Kidney epithelial cell (primary cell): ENCODE results near the gene SOSTDC1. TPM values are rescaled to one million over a fixed set of nuclear protein-coding genes. Genes with fewer than 3 reads are reported as not detected.

ENCODE experiments used
- DNase-seq: peaks from one replicate; pipeline ENCODE4 v3.0.0-alpha.2; 2010; ENCODE audit warnings: low read depth
- H3K27me3 ChIP-seq: 2 replicates; pipeline ENCODE4 v1.6.0; 2011; ENCODE audit warnings: low read length; ENCODE audit not compliant: control insufficient read depth, insufficient read depth
- H3K36me3 ChIP-seq: 2 replicates; pipeline ENCODE4 v1.5.1; 2011; ENCODE audit warnings: low read length; ENCODE audit not compliant: control insufficient read depth, insufficient read depth
- H3K4me3 ChIP-seq: 2 replicates; pipeline ENCODE4 v1.5.1; 2011; ENCODE audit warnings: low read depth, mild to moderate bottlenecking, control low read depth, low read length
- total RNA-seq: library from RNA; depleted of rRNA; stranded (reverse); fragments of >200 nt; gene quantifications from 2 replicates; pipeline ENCODE4 v1.2.3, GENCODE V29; 2015
- TF ChIP-seq, protein P1 (sequence below): IDR thresholded peaks from 2 replicates; pipeline ENCODE4 v1.5.1; 2011; ENCODE audit warnings: mild to moderate bottlenecking, moderate library complexity, low read length, control low read depth, inconsistent platforms; ENCODE audit not compliant: insufficient read depth, poor library complexity, severe bottlenecking

SOSTDC1 gene
- total RNA-seq, 1 donor from 2014 or later, result 0.08 TPM

GRCh38 chr7:16479591-16479990 lies 14.1 kb upstream of the SOSTDC1 start:
- no peak for DNase-seq
- no peaks in the 10 kb centered on the region for H3K36me3 ChIP-seq

GRCh38 chr7:16479161-16479560 lies 13.6 kb upstream of the SOSTDC1 start:
- Histone ChIP-seq H3K27me3 (no peaks in the 10 kb centered on the region), H3K36me3 (no peaks in the 10 kb centered on the region), H3K4me3 (no peak overlapping the region)
- TF ChIP-seq, protein P1, sequence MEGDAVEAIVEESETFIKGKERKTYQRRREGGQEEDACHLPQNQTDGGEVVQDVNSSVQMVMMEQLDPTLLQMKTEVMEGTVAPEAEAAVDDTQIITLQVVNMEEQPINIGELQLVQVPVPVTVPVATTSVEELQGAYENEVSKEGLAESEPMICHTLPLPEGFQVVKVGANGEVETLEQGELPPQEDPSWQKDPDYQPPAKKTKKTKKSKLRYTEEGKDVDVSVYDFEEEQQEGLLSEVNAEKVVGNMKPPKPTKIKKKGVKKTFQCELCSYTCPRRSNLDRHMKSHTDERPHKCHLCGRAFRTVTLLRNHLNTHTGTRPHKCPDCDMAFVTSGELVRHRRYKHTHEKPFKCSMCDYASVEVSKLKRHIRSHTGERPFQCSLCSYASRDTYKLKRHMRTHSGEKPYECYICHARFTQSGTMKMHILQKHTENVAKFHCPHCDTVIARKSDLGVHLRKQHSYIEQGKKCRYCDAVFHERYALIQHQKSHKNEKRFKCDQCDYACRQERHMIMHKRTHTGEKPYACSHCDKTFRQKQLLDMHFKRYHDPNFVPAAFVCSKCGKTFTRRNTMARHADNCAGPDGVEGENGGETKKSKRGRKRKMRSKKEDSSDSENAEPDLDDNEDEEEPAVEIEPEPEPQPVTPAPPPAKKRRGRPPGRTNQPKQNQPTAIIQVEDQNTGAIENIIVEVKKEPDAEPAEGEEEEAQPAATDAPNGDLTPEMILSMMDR, result no peak
- no peak for DNase-seq

More at GRCh38 chr7:16479591-16479990, 14.1 kb upstream of the SOSTDC1 start:
- TF ChIP-seq, protein P1, result no peak
- H3K27me3 ChIP-seq, result no peaks in the 10 kb centered on the region
- H3K4me3 ChIP-seq, result no peak overlapping the region

GRCh38 chr7:16471933-16472332 lies 6.4 kb upstream of the SOSTDC1 start:
- no peaks in the 10 kb centered on the region for H3K27me3 ChIP-seq
- no peak overlapping the region for H3K4me3 ChIP-seq
- TF ChIP-seq, protein P1, result no peak
- no peaks in the 10 kb centered on the region for H3K36me3 ChIP-seq
- no peak for DNase-seq

GRCh38 chr7:16463949-16464715 lies 1.4 kb downstream of the SOSTDC1 start:
- DNase-seq, result no peak
- H3K4me3 ChIP-seq, result peak overlapping the region; percentile 1

GRCh38 chr7:16463520-16463919 lies 2.0 kb downstream of the SOSTDC1 start:
- TF ChIP-seq, protein P1, result no peak
- Histone ChIP-seq H3K36me3 (no peaks in the 10 kb centered on the region), H3K4me3 (no peak overlapping the region), H3K27me3 (no peaks in the 10 kb centered on the region)
- DNase-seq, result no peak

More at GRCh38 chr7:16463949-16464715, 1.4 kb downstream of the SOSTDC1 start:
- H3K36me3 ChIP-seq, result no peaks in the 10 kb centered on the region
- no peaks in the 10 kb centered on the region for H3K27me3 ChIP-seq
- TF ChIP-seq, protein P1, result no peak
